AG09319 (cell line): ENCODE data around the gene BCAT1.

Source experiments
- DNase-seq: peaks from one replicate; pipeline ENCODE4 v3.0.0-alpha.2; 2010; ENCODE audit warnings: low read depth; ENCODE audit errors: extremely low read depth
- TF ChIP-seq, protein P1 (sequence below): IDR thresholded peaks from 2 replicates; pipeline ENCODE4 v1.5.1; 2011; ENCODE audit warnings: low read depth, mild to moderate bottlenecking, inconsistent platforms, low read length, moderate library complexity

Gene BCAT1

DNA sequence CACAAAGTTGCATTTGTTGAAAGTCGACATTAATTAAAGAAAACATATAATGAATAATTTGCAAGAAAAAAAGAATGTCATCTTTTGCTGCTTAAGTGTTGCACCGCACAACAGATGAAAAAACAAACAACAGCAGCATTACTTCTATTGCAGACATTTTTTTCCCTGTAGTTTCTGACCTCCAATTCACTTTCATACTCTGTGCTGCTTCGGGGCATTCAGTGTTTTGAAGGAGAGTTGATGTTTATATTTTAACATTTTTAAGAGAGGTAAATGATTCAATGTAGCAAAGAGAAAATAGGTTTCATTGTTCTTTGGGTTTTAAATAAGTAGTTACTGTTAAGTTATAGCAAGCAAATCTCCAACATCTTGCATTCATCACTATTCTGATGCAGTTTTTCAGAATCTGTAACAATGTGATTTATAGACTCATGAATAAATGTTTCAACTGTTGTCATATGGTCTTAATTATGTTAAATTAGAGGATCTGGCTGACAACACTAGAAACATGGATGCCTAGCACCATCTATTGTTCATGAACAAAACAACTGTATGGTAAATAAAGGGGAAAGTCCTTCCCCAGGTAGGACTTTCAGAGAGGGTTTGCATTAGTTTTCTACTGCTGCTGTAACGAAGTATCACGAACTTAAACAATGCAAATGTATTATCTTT, 168.1 kb downstream of the BCAT1 start:
- DNase-seq, result peak; percentile 42
- TF ChIP-seq, protein P1, sequence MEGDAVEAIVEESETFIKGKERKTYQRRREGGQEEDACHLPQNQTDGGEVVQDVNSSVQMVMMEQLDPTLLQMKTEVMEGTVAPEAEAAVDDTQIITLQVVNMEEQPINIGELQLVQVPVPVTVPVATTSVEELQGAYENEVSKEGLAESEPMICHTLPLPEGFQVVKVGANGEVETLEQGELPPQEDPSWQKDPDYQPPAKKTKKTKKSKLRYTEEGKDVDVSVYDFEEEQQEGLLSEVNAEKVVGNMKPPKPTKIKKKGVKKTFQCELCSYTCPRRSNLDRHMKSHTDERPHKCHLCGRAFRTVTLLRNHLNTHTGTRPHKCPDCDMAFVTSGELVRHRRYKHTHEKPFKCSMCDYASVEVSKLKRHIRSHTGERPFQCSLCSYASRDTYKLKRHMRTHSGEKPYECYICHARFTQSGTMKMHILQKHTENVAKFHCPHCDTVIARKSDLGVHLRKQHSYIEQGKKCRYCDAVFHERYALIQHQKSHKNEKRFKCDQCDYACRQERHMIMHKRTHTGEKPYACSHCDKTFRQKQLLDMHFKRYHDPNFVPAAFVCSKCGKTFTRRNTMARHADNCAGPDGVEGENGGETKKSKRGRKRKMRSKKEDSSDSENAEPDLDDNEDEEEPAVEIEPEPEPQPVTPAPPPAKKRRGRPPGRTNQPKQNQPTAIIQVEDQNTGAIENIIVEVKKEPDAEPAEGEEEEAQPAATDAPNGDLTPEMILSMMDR, result peak; percentile 49

DNA sequence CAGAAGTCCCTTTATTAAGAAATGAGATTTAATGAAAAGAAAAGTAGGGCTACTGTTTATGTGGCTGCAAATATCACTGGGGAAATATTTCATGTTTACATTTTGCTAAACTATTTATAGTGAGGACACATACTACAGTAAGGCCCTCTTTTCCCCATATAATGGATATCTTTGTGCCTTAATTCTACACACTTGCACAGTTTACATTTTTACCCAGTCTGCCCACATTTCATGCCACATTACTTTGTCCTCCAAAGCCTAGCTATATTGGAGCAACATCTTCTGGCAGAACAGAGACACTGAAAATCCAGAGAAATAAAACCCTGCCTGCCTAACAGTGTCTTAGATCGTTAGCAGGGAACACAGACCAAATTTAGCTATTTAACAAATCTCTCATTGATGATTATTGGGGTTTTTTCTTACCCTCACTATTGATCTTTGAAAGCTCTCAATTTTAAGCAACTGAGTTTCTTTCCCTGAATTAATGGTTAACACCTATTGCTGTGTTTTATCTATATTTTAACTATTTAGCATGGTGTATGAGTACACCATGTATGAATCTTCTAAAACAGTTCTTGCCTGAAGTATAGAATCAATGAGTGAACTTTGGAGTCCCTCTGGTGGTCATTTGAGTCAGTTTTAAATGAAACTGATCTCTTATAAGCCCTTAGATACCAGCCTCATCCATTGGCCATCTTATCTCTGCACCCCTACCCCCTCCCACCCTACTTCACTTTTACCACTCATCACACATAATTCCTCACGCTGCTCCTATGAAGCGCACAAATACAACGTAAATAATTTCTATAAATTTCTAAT, 170.2 kb downstream of the BCAT1 start:
- peak; percentile 19 for DNase-seq
- TF ChIP-seq, protein P1, result peak; percentile 45

DNA sequence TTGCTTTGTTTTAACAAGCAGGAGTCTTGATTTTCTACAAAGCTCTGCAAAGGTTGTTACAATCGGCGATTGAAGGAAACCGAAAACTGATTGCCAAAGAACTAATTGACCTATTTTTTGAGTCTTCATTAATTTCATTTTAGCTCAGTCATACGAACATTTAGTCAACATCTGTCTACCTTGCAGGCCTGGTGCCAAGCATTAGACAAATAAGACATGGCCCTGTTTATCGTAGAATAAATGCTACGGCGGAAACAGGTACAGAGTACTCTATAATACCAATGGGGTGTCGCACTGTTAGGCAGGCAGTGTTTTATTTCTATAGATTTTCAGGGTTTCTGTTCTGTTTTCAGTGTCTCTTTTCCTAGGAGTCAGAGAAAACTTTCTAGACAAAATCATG, 171.5 kb downstream of the BCAT1 start:
- TF ChIP-seq, protein P1, result no peak
- no peak for DNase-seq

DNA sequence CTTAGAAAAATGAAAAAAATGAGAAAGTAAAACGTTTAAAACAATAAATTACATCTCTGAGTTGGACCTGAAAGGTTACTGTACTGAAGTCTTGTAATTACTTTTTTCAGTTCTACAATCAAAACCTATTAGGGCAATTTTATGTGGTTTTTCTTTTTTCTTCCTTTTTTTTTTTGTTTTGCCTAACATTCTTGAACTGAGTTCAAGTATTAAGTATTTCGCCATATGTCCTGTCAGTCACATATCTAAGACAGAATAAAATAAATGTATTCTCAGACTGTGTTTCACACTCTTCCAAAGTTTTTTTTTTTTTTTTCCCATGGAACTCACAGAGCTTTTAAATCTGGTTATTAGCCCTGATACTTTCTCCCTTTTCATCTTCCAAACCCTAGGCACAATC, 172.0 kb downstream of the BCAT1 start:
- TF ChIP-seq, protein P1, result no peak

DNA sequence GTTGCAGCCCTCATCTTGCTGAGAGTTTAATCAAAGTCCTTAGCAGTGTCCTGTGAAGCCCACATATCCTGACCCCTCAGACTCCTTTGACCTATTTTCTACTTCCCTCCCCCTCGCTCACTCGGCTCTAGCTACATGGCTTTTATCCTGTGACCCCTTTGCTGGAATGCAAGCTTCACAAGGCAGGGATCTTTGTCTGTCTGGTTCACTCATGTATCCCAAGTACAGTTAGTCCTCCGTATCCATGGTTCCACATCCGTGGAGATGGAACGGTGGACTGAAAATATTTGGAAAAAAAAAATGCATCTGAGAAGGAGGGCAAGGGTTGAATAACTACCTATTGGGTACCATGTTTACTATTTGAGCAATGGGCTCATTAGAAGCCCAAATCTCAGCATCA, 173.8 kb downstream of the BCAT1 start:
- no peak for DNase-seq
- TF ChIP-seq, protein P1, result no peak

More for the DNA sequence above, 172.0 kb downstream of the BCAT1 start:
- no peak for DNase-seq

DNA sequence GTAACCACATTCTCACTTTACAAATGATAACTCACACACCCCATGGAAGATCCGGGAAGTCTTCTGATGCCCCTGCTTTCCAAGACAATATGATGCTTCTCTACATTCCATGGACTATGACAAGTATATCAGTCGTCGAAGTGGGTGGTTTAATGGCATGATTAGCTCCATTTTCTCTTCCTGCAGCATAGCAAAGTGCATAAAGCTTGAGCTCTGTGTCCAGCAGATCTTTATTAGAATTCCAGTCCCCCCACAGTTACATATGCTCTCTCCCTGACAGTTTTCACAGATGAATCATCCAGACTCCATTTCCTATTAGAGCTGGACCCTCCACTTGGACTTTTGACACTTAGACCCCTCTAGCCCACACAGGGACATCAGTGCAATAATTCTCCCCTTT, 174.9 kb downstream of the BCAT1 start:
- TF ChIP-seq, protein P1, result no peak
- no peak for DNase-seq

DNA sequence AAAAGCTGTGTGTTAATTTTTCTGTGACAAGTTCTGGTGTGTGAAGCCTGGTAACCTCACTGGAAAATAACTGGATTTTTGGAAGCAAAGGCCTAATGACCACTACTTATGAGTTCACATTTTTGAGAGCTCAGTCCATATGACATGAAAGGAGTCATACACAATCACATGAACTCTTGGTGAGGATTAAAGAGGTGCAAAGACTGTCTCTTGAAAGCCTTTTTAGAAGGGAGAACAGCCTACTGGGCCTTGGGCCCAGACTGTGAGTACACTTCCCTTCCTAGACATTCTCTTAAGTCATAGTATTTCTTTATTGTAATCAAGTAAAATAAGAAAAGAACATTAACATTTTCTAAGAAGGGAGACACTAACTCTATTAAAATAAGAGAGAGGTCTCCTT, 176.1 kb downstream of the BCAT1 start:
- DNase-seq, result no peak
- TF ChIP-seq, protein P1, result no peak
